Central memory CD8-positive, alpha-beta T cell (primary cell): ENCODE data around the gene KRTAP5-4.

Experiments used
- ATAC-seq: fragments of 150-1000 bp; cut with Tn5 transposase; replicated peaks from 2 replicates; pipeline ENCODE4 v1.10.0; 2022; ENCODE audit warnings: mild to moderate bottlenecking, moderate FRiP score, moderate number of reproducible peaks; ENCODE audit not compliant: poor library complexity, severe bottlenecking; ENCODE audit errors: extremely low read depth
- DNase-seq, 2 donors: peaks; one replicate each; pipeline ENCODE4 v3.0.0; 2021; ENCODE audit warnings: low spot score in 2 of 2
- H3K27ac Mint-ChIP-seq: one replicate; pipeline ENCODE4 v1.8.0; 2022; ENCODE audit warnings: low read depth, mild to moderate bottlenecking, moderate library complexity, mixed read lengths
- H3K27me3 Mint-ChIP-seq: one replicate; pipeline ENCODE4 v1.8.0; 2022; ENCODE audit warnings: mixed read lengths
- H3K36me3 Mint-ChIP-seq: one replicate; pipeline ENCODE4 v1.8.0; 2022; ENCODE audit warnings: mild to moderate bottlenecking, moderate library complexity, mixed read lengths; ENCODE audit not compliant: insufficient read depth
- H3K4me1 Mint-ChIP-seq: one replicate; pipeline ENCODE4 v1.8.0; 2022; ENCODE audit warnings: mixed read lengths
- H3K4me3 Mint-ChIP-seq: one replicate; pipeline ENCODE4 v1.8.0; 2022; ENCODE audit warnings: mild to moderate bottlenecking, moderate library complexity, mixed read lengths
- H3K9me3 Mint-ChIP-seq: one replicate; pipeline ENCODE4 v1.8.0; 2022; ENCODE audit warnings: mixed read lengths

Gene KRTAP5-4

GRCh38 chr11:1640076-1640946, 18.4 kb upstream of the KRTAP5-4 start:
- ATAC-seq (no peak), DNase-seq (no peak)
- peaks cover 72% of the 10 kb centered on the region for H3K27me3 Mint-ChIP-seq
- no peaks in the 10 kb centered on the region for H3K36me3 Mint-ChIP-seq
- H3K4me1 Mint-ChIP-seq: no peaks in the 10 kb centered on the region
- H3K27ac Mint-ChIP-seq: no peak overlapping the region
- no peaks in the 10 kb centered on the region for H3K9me3 Mint-ChIP-seq
- no peak overlapping the region for H3K4me3 Mint-ChIP-seq

- Mint-ChIP-seq H3K27ac (no peak overlapping the region), H3K36me3 (no peaks in the 10 kb centered on the region), H3K4me1 (no peaks in the 10 kb centered on the region), H3K4me3 (no peak overlapping the region), H3K9me3 (no peaks in the 10 kb centered on the region), H3K27me3 (peaks cover 72% of the 10 kb centered on the region)
- DNase-seq (no peak), ATAC-seq (no peak)
These were observed 17.7 kb upstream of the KRTAP5-4 start for GRCh38 chr11:1639666-1640065.

- Mint-ChIP-seq H3K4me3 (no peak overlapping the region), H3K9me3 (no peaks in the 10 kb centered on the region), H3K27ac (no peak overlapping the region), H3K36me3 (no peaks in the 10 kb centered on the region), H3K27me3 (peaks cover 68% of the 10 kb centered on the region), H3K4me1 (no peaks in the 10 kb centered on the region)
- DNase-seq: no peak
- no peak for ATAC-seq
These were observed 17.2 kb upstream of the KRTAP5-4 start for GRCh38 chr11:1639102-1639620.

GRCh38 chr11:1638344-1638743, 16.4 kb upstream of the KRTAP5-4 start:
- H3K27me3 Mint-ChIP-seq: peaks cover 63% of the 10 kb centered on the region
- H3K27ac Mint-ChIP-seq: no peak overlapping the region
- H3K4me1 Mint-ChIP-seq: no peaks in the 10 kb centered on the region
- H3K36me3 Mint-ChIP-seq: no peaks in the 10 kb centered on the region
- ATAC-seq (no peak), DNase-seq (no peak)
- H3K4me3 Mint-ChIP-seq: no peak overlapping the region
- no peaks in the 10 kb centered on the region for H3K9me3 Mint-ChIP-seq

GRCh38 chr11:1637628-1638027, 15.7 kb upstream of the KRTAP5-4 start:
- peaks cover 69% of the 10 kb centered on the region for H3K27me3 Mint-ChIP-seq
- H3K36me3 Mint-ChIP-seq: no peaks in the 10 kb centered on the region
- H3K4me3 Mint-ChIP-seq: no peak overlapping the region
- ATAC-seq: no peak
- no peaks in the 10 kb centered on the region for H3K9me3 Mint-ChIP-seq
- H3K4me1 Mint-ChIP-seq: no peaks in the 10 kb centered on the region
- H3K27ac Mint-ChIP-seq: no peak overlapping the region
- no peak for DNase-seq

- DNase-seq (no peak), ATAC-seq (no peak)
- no peaks in the 10 kb centered on the region for H3K36me3 Mint-ChIP-seq
- H3K27ac Mint-ChIP-seq: no peak overlapping the region
- no peaks in the 10 kb centered on the region for H3K9me3 Mint-ChIP-seq
- H3K27me3 Mint-ChIP-seq: peaks cover 75% of the 10 kb centered on the region
- no peak overlapping the region for H3K4me3 Mint-ChIP-seq
- H3K4me1 Mint-ChIP-seq: no peaks in the 10 kb centered on the region
These were observed 14.5 kb upstream of the KRTAP5-4 start for GRCh38 chr11:1636291-1636950.

- no peaks in the 10 kb centered on the region for H3K9me3 Mint-ChIP-seq
- H3K4me1 Mint-ChIP-seq: peaks cover 4% of the 10 kb centered on the region
- ATAC-seq (no peak), DNase-seq (no peak)
- H3K4me3 Mint-ChIP-seq: no peak overlapping the region
- H3K36me3 Mint-ChIP-seq: no peaks in the 10 kb centered on the region
- H3K27ac Mint-ChIP-seq: no peak overlapping the region
- H3K27me3 Mint-ChIP-seq: peaks cover 66% of the 10 kb centered on the region
These were observed 11.9 kb upstream of the KRTAP5-4 start for GRCh38 chr11:1633864-1634263.

- no peak overlapping the region for H3K27ac Mint-ChIP-seq
- H3K36me3 Mint-ChIP-seq: peaks cover 1% of the 10 kb centered on the region
- H3K4me1 Mint-ChIP-seq: peaks cover 5% of the 10 kb centered on the region
- DNase-seq (no peak), ATAC-seq (no peak)
- peaks cover 57% of the 10 kb centered on the region for H3K27me3 Mint-ChIP-seq
- H3K9me3 Mint-ChIP-seq: no peaks in the 10 kb centered on the region
- no peak overlapping the region for H3K4me3 Mint-ChIP-seq
These were observed 10.2 kb upstream of the KRTAP5-4 start for GRCh38 chr11:1632053-1632714.

- no peak overlapping the region for H3K27ac Mint-ChIP-seq
- H3K4me3 Mint-ChIP-seq: no peak overlapping the region
- ATAC-seq: no peak
- H3K36me3 Mint-ChIP-seq: peaks cover 1% of the 10 kb centered on the region
- peaks cover 9% of the 10 kb centered on the region for H3K4me1 Mint-ChIP-seq
- H3K27me3 Mint-ChIP-seq: peaks cover 50% of the 10 kb centered on the region
- H3K9me3 Mint-ChIP-seq: no peaks in the 10 kb centered on the region
- DNase-seq: no peak
These were observed 9.2 kb upstream of the KRTAP5-4 start for GRCh38 chr11:1631066-1631568.

- Mint-ChIP-seq H3K9me3 (no peaks in the 10 kb centered on the region), H3K27me3 (peaks cover 41% of the 10 kb centered on the region), H3K36me3 (peaks cover 1% of the 10 kb centered on the region), H3K4me3 (no peak overlapping the region), H3K4me1 (peaks cover 9% of the 10 kb centered on the region), H3K27ac (no peak overlapping the region)
- DNase-seq (no peak), ATAC-seq (no peak)
These were observed 8.3 kb upstream of the KRTAP5-4 start for GRCh38 chr11:1630271-1630670.

GRCh38 chr11:1629326-1630185, 7.6 kb upstream of the KRTAP5-4 start, which contains the start of gene KRTAP5-5:
Gene KRTAP5-5 (plus strand): TSS chr11:1629775. CDS start chr11:1629841, 66 bp downstream.
- H3K27ac Mint-ChIP-seq: no peak within 1 kb of the TSS
- DNase-seq (no peak), ATAC-seq (no peak)
- H3K9me3 Mint-ChIP-seq: no peaks in the 10 kb centered on the region
- no peak within 1 kb of the TSS for H3K4me3 Mint-ChIP-seq
- peaks cover 9% of the 10 kb centered on the region for H3K4me1 Mint-ChIP-seq
- peaks cover 1% of the 10 kb centered on the region for H3K36me3 Mint-ChIP-seq
- H3K27me3 Mint-ChIP-seq: peaks cover 34% of the 10 kb centered on the region
